OCI-LY7 (cell line): ENCODE measurements around the gene NIPBL.

ENCODE experiments used
- EZH2phosphoT487 ChIP-seq: fragments of 200-600 bp; sonication (generic); IDR thresholded peaks from 2 replicates; pipeline ENCODE4 v1.6.1; 2018; ENCODE audit warnings: low read depth, borderline replicate concordance, mild to moderate bottlenecking, mixed run types, antibody characterized with exemption, low read length, moderate library complexity, mixed read lengths
- TF ChIP-seq, protein P1 (sequence below): fragments of 200-600 bp; sonication (generic); conservative IDR thresholded peaks from 2 replicates; pipeline ENCODE4 v1.5.1; 2014; ENCODE audit warnings: mild to moderate bottlenecking, antibody characterized with exemption, low read length, moderate library complexity, mixed read lengths

GRCh38 chr5:36854402-36855140 lies 22.0 kb upstream of the NIPBL start:
- TF ChIP-seq, protein P1, sequence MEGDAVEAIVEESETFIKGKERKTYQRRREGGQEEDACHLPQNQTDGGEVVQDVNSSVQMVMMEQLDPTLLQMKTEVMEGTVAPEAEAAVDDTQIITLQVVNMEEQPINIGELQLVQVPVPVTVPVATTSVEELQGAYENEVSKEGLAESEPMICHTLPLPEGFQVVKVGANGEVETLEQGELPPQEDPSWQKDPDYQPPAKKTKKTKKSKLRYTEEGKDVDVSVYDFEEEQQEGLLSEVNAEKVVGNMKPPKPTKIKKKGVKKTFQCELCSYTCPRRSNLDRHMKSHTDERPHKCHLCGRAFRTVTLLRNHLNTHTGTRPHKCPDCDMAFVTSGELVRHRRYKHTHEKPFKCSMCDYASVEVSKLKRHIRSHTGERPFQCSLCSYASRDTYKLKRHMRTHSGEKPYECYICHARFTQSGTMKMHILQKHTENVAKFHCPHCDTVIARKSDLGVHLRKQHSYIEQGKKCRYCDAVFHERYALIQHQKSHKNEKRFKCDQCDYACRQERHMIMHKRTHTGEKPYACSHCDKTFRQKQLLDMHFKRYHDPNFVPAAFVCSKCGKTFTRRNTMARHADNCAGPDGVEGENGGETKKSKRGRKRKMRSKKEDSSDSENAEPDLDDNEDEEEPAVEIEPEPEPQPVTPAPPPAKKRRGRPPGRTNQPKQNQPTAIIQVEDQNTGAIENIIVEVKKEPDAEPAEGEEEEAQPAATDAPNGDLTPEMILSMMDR = no peak
- TF ChIP-seq EZH2phosphoT487 = no peak
